Keratinocyte (primary cell): ENCODE results near the gene COL4A4. TPM values are rescaled to one million over a fixed set of nuclear protein-coding genes. Genes with fewer than 3 reads are reported as not detected.

Source experiments
- DNase-seq: peaks from one replicate; pipeline ENCODE4 v3.0.0-alpha.2; 2011; ENCODE audit warnings: low read depth, missing footprints, low spot score
- FAIRE-seq: peaks from 2 replicates; lab custom pipeline; 2011; peaks lifted over from hg19 to GRCh38; lab: Jason Lieb, UNC
- H2AFZ ChIP-seq: 2 replicates; pipeline ENCODE4 v1.6.0; 2012; ENCODE audit warnings: low read length, control low read depth, inconsistent platforms; ENCODE audit not compliant: control insufficient read depth
- H3K27ac ChIP-seq: 2 replicates; pipeline ENCODE4 v1.5.1; 2011; ENCODE audit warnings: low read length; ENCODE audit not compliant: control insufficient read depth, insufficient read depth
- H3K27me3 ChIP-seq: 3 replicates; pipeline ENCODE4 v1.6.0; 2011; ENCODE audit warnings: low read length; ENCODE audit not compliant: control insufficient read depth, insufficient read depth; ENCODE audit errors: extremely low read depth
- H3K36me3 ChIP-seq, 2 experiments: 2 replicates in 1 of 2; 3 replicates in 1 of 2; pipeline ENCODE4 v1.5.1; 2011; ENCODE audit warnings: low read length in 2 of 2, mild to moderate bottlenecking in 1 of 2; ENCODE audit not compliant: control insufficient read depth in 2 of 2, insufficient read depth in 2 of 2; ENCODE audit errors: extremely low read depth in 1 of 2
- H3K4me1 ChIP-seq: 3 replicates; pipeline ENCODE4 v1.5.1; 2011; ENCODE audit warnings: low read length; ENCODE audit not compliant: control insufficient read depth, insufficient read depth; ENCODE audit errors: extremely low read depth
- H3K4me2 ChIP-seq: 3 replicates; pipeline ENCODE4 v1.6.0; 2011; ENCODE audit warnings: low read depth, low read length; ENCODE audit not compliant: control insufficient read depth, insufficient read depth; ENCODE audit errors: extremely low read depth
- H3K4me3 ChIP-seq, 3 experiments: fragments of 200-600 bp in 1 of 3; sonication (generic) in 1 of 3; 2 replicates in 2 of 3; 3 replicates in 1 of 3; pipeline ENCODE4 v1.5.1; 2011 to 2016; ENCODE audit warnings: low read length in 3 of 3, mild to moderate bottlenecking in 3 of 3, control low read depth in 2 of 3, inconsistent platforms in 1 of 3, low read depth in 1 of 3, mixed read lengths in 1 of 3, mixed run types in 1 of 3, moderate library complexity in 1 of 3; ENCODE audit not compliant: control insufficient read depth in 2 of 3, insufficient read depth in 2 of 3; ENCODE audit errors: extremely low read depth in 1 of 3
- H3K79me2 ChIP-seq: 2 replicates; pipeline ENCODE4 v1.6.0; 2012; ENCODE audit warnings: low read length; ENCODE audit not compliant: control insufficient read depth, insufficient read depth
- H3K9ac ChIP-seq: 3 replicates; pipeline ENCODE4 v1.6.0; 2011; ENCODE audit warnings: low read length; ENCODE audit not compliant: control insufficient read depth, insufficient read depth; ENCODE audit errors: extremely low read depth
- H3K9me1 ChIP-seq: 3 replicates; pipeline ENCODE4 v1.6.0; 2011; ENCODE audit warnings: low read length; ENCODE audit not compliant: control insufficient read depth, insufficient read depth; ENCODE audit errors: extremely low read depth
- H3K9me3 ChIP-seq: 2 replicates; pipeline ENCODE4 v1.5.1; 2012; ENCODE audit warnings: low read depth, low read length; ENCODE audit not compliant: control insufficient read depth
- H4K20me1 ChIP-seq: 3 replicates; pipeline ENCODE4 v1.6.0; 2011; ENCODE audit warnings: low read length; ENCODE audit not compliant: control insufficient read depth, insufficient read depth; ENCODE audit errors: extremely low read depth
- CTCF ChIP-seq, 3 experiments: IDR thresholded peaks in 1 of 3; conservative IDR thresholded peaks in 1 of 3; optimal IDR thresholded peaks in 1 of 3; 2 replicates in 2 of 3; 3 replicates in 1 of 3; pipeline versions ENCODE3 to v1.5.1; 2011; ENCODE audit warnings: low read length in 3 of 3, mild to moderate bottlenecking in 3 of 3, moderate library complexity in 2 of 3, control low read depth in 1 of 3, inconsistent platforms in 1 of 3; ENCODE audit not compliant: insufficient read depth in 2 of 3; ENCODE audit errors: extremely low read depth in 1 of 3
- EZH2 ChIP-seq: IDR thresholded peaks from one replicate; pipeline ENCODE4 v1.6.1; 2012; ENCODE audit warnings: inconsistent platforms, mild to moderate bottlenecking, low read length, moderate library complexity
- dilution Hi-C: fragments of 300-500 bp; cut with MboI; formaldehyde crosslinking; loops from one replicate; pipeline ENCODE4 v1.7.0; 2020; ENCODE audit warnings: low sequenced_read_pairs; ENCODE audit not compliant: extremely low pct_ligation_motif_present
- polyA plus RNA-seq, 5 experiments: library from polyadenylated mRNA; depleted of rRNA in 3 of 5; stranded (reverse) in 3 of 5; stranded (forward) in 1 of 5; unstranded in 1 of 5; fragments of >200 nt; gene quantifications; 1 replicate in 1 of 5; 2 replicates in 3 of 5; 3 replicates in 1 of 5; pipeline versions ENCODE4 v1.2.1 to v1.2.3, GENCODE V29; 2011 to 2012; ENCODE audit warnings: missing spikeins in 2 of 5, low read depth in 1 of 5, low replicate concordance in 1 of 5

The COL4A4 gene
- polyA plus RNA-seq, 1 donor (not counting 4 experiments of a cell fraction or from before 2014, with no cell fraction given): not detected

- FAIRE-seq: peak; percentile 91
- TF ChIP-seq CTCF (optimal IDR thresholded peaks at IDR 0.05 in 1 of 3, IDR thresholded peaks at IDR 0.05 in 1 of 3, conservative IDR thresholded peaks at IDR 0.05 in 1 of 3; ENCODE audit: extremely low read depth in 1 of 3, insufficient read depth in 2 of 3, low read length in 3 of 3): peak in 1 of 3 experiments; percentile 2
- TF ChIP-seq EZH2: no peak
- Histone ChIP-seq H3K9ac (no peak overlapping the region), H3K9me1 (no peaks in the 10 kb centered on the region), H3K27ac (no peak overlapping the region), H2AFZ (no peak overlapping the region), H3K4me1 (peaks cover 11% of the 10 kb centered on the region), H3K27me3 (no peaks in the 10 kb centered on the region), H3K4me2 (peak overlapping the region; percentile 25), H3K4me3 (peak overlapping the region in 1 of 3 experiments; percentile 16), H4K20me1 (no peaks in the 10 kb centered on the region), H3K79me2 (no peaks in the 10 kb centered on the region), H3K9me3 (no peaks in the 10 kb centered on the region), H3K36me3 (no peaks in the 10 kb centered on the region)
- DNase-seq: peak; percentile 48
- dilution Hi-C loops: no loop called here
Measured at GRCh38 chr2:226963528-226963927, 200.5 kb downstream of the COL4A4 start.

- DNase-seq (no peak), FAIRE-seq (no peak)
- H3K9me1 ChIP-seq: no peaks in the 10 kb centered on the region
- H2AFZ ChIP-seq: no peak overlapping the region
- H4K20me1 ChIP-seq: no peaks in the 10 kb centered on the region
- H3K27me3 ChIP-seq: no peaks in the 10 kb centered on the region
- H3K27ac ChIP-seq: no peak overlapping the region
- H3K4me1 ChIP-seq: peaks cover 11% of the 10 kb centered on the region
- H3K9me3 ChIP-seq: no peaks in the 10 kb centered on the region
- dilution Hi-C loops: no loop called here
- H3K36me3 ChIP-seq: no peaks in the 10 kb centered on the region
- H3K79me2 ChIP-seq: no peaks in the 10 kb centered on the region
- no peak overlapping the region for H3K9ac ChIP-seq
- H3K4me3 ChIP-seq: no peak overlapping the region
- H3K4me2 ChIP-seq: no peak overlapping the region
- TF ChIP-seq EZH2 (no peak), CTCF (optimal IDR thresholded peaks at IDR 0.05 in 1 of 3, IDR thresholded peaks at IDR 0.05 in 1 of 3, conservative IDR thresholded peaks at IDR 0.05 in 1 of 3; ENCODE audit: extremely low read depth in 1 of 3, insufficient read depth in 2 of 3, low read length in 3 of 3) (no peak)
Measured at GRCh38 chr2:226962176-226962773, 201.7 kb downstream of the COL4A4 start.
